Right atrium auricular region (tissue), 2 donors: ENCODE data around the gene FOXP4. TPM values are rescaled to one million over a fixed set of nuclear protein-coding genes. Genes with fewer than 3 reads are reported as not detected.
A peak's percentile ranks its signal among the peaks of the same experiment; 100 is the strongest.

Experiments used
- DNase-seq: peaks from one replicate; pipeline ENCODE4 v3.0.0-alpha.2; 2019; ENCODE audit warnings: low spot score
- H3K27ac ChIP-seq, 2 donors: fragments of 200-600 bp; sonication (generic); 1 replicate in 1 of 2; 2 replicates in 1 of 2; pipeline ENCODE4 v1.5.1; 2016 to 2019
- H3K27me3 ChIP-seq, 2 donors: fragments of 200-600 bp; sonication (generic); one replicate each; pipeline versions ENCODE4 v1.5.1 to v1.6.0; 2017 to 2019
- H3K36me3 ChIP-seq: fragments of 200-600 bp; sonication (generic); one replicate; pipeline ENCODE4 v1.5.1; 2016
- H3K4me1 ChIP-seq, 2 donors: fragments of 200-600 bp; sonication (generic); one replicate each; pipeline versions ENCODE4 v1.5.1 to v1.6.0; 2017 to 2019
- H3K4me3 ChIP-seq, 2 donors: fragments of 200-600 bp; sonication (generic); 1 replicate in 1 of 2; 2 replicates in 1 of 2; pipeline ENCODE4 v1.5.1; 2017 to 2019; ENCODE audit warnings: mild to moderate bottlenecking in 1 of 2, moderate library complexity in 1 of 2
- H3K9me3 ChIP-seq, 2 donors: fragments of 200-600 bp; sonication (generic); one replicate each; pipeline ENCODE4 v1.5.1; 2019
- CTCF ChIP-seq, 2 donors: fragments of 200-600 bp; sonication (generic); IDR thresholded peaks; one replicate each; pipeline ENCODE4 v1.5.1; 2019; ENCODE audit warnings: antibody characterized with exemption in 2 of 2
- total RNA-seq, 2 donors: library from RNA; depleted of rRNA; stranded (reverse); fragments of >200 nt; gene quantifications; one replicate each; pipeline ENCODE4 v1.1.0, GENCODE V29; 2016

FOXP4 gene
- total RNA-seq, 2 donors from 2014 or later, result 9.3 to 20.2 TPM

GRCh38 chr6:41564448-41565142 is 18.4 kb downstream of the FOXP4 start:
- TF ChIP-seq CTCF (IDR thresholded peaks at IDR 0.05), result no peak
- Histone ChIP-seq H3K27ac (no peak overlapping the region), H3K4me1 (peaks cover 0 to 41% of the 10 kb centered on the region in 2 donors), H3K36me3 (peaks cover 15% of the 10 kb centered on the region), H3K4me3 (no peak overlapping the region), H3K27me3 (no peaks in the 10 kb centered on the region), H3K9me3 (no peaks in the 10 kb centered on the region)
- DNase-seq, result no peak

- Histone ChIP-seq H3K9me3 (no peaks in the 10 kb centered on the region), H3K4me1 (peaks cover 0 to 43% of the 10 kb centered on the region in 2 donors), H3K27ac (no peak overlapping the region), H3K36me3 (peaks cover 15% of the 10 kb centered on the region), H3K27me3 (no peaks in the 10 kb centered on the region), H3K4me3 (no peak overlapping the region)
- TF ChIP-seq CTCF (IDR thresholded peaks at IDR 0.05), result no peak
- DNase-seq, result no peak
Observed at GRCh38 chr6:41565701-41566100, 19.5 kb downstream of the FOXP4 start.

- no peak for TF ChIP-seq CTCF (IDR thresholded peaks at IDR 0.05)
- Histone ChIP-seq H3K4me1 (peaks cover 0 to 32% of the 10 kb centered on the region in 2 donors), H3K36me3 (peaks cover 15% of the 10 kb centered on the region), H3K4me3 (no peak overlapping the region), H3K9me3 (no peaks in the 10 kb centered on the region), H3K27ac (no peak overlapping the region), H3K27me3 (no peaks in the 10 kb centered on the region)
- DNase-seq, result no peak
Observed at GRCh38 chr6:41566961-41567360, 20.8 kb downstream of the FOXP4 start.

- Histone ChIP-seq H3K4me1 (peaks cover 0 to 32% of the 10 kb centered on the region in 2 donors), H3K4me3 (no peak overlapping the region), H3K36me3 (peaks cover 15% of the 10 kb centered on the region), H3K27ac (peak overlapping the region; percentile 61 to 71), H3K27me3 (no peaks in the 10 kb centered on the region), H3K9me3 (no peaks in the 10 kb centered on the region)
- TF ChIP-seq CTCF (IDR thresholded peaks at IDR 0.05), result no peak
- no peak for DNase-seq
Observed at GRCh38 chr6:41567684-41568083, 21.5 kb downstream of the FOXP4 start.

- DNase-seq, result no peak
- no peaks in the 10 kb centered on the region for H3K9me3 ChIP-seq
- TF ChIP-seq CTCF (IDR thresholded peaks at IDR 0.05), result no peak
- no peaks in the 10 kb centered on the region for H3K27me3 ChIP-seq
- H3K36me3 ChIP-seq, result peaks cover 15% of the 10 kb centered on the region
- H3K4me1 ChIP-seq, result peaks cover 0 to 32% of the 10 kb centered on the region in 2 donors
- H3K27ac ChIP-seq, result peak overlapping the region; percentile 61 to 71
- H3K4me3 ChIP-seq, result no peak overlapping the region
Observed at GRCh38 chr6:41568202-41568584, 22.0 kb downstream of the FOXP4 start.
